A549 (cell line): ENCODE measurements around the gene PSMB4. TPM values are rescaled to one million over a fixed set of nuclear protein-coding genes. Genes with fewer than 3 reads are reported as not detected.
"Not testable (repeated sequence)": the region's sequence is repeated elsewhere in the genome, so short reads cannot be mapped to it uniquely, and the experiment has no call there.

Source experiments
- ATAC-seq, 2 experiments: fragments of 200-7000 bp in 1 of 2; fragments of >200 bp in 1 of 2; cut with Nextera tagmentation in 1 of 2; cut with Tn5 transposase in 1 of 2; 3 replicates each; pipeline versions ENCODE4 v1.8.0 to v1.9.1; 2018 to 2020; ENCODE audit warnings: mild to moderate bottlenecking in 1 of 2, moderate library complexity in 1 of 2
- CTCF ChIA-PET: fragments of 300-600 bp; sonication (Branson Sonifier 250); formaldehyde crosslinking; extraction: SDS; loops from one replicate; lab custom pipeline; 2021; ENCODE audit warnings: antibody characterized with exemption, inconsistent platforms; lab: Yijun Ruan, JAX
- POLR2A ChIA-PET: fragments of 350-600 bp; formaldehyde crosslinking; extraction: SDS; loops from one replicate; lab custom pipeline; 2021; ENCODE audit warnings: antibody characterized with exemption, inconsistent platforms; lab: Yijun Ruan, JAX
- DNase-seq, 2 experiments: peaks; one replicate each; pipeline versions ENCODE4 v3.0.0 to v3.0.0-alpha.2; 2011 to 2016; ENCODE audit warnings: low read depth in 1 of 2, low spot score in 1 of 2
- FAIRE-seq: peaks from 2 replicates; lab custom pipeline; 2011; peaks lifted over from hg19 to GRCh38; lab: Jason Lieb, UNC
- H3K27ac ChIP-seq, 2 experiments: fragments of >200 bp; sonication (Bioruptor Twin); formaldehyde crosslinking; 3 replicates each; pipeline ENCODE4 v1.5.1; 2016 to 2017
- H3K4me1 ChIP-seq: fragments of >200 bp; sonication (Bioruptor Twin); formaldehyde crosslinking; 3 replicates; pipeline ENCODE4 v1.6.1; 2016
- H3K4me2 ChIP-seq: fragments of >200 bp; sonication (Bioruptor Twin); formaldehyde crosslinking; 3 replicates; pipeline ENCODE4 v1.6.1; 2016
- H3K4me3 ChIP-seq: fragments of >200 bp; sonication (Bioruptor Twin); formaldehyde crosslinking; 3 replicates; pipeline ENCODE4 v1.5.1; 2016
- H3K9me3 ChIP-seq: fragments of >200 bp; sonication (Bioruptor Twin); formaldehyde crosslinking; 3 replicates; pipeline ENCODE4 v1.6.1; 2016
- CEBPB ChIP-seq, 2 experiments: fragments of >200 bp in 1 of 2; sonication (Bioruptor Twin) in 1 of 2; formaldehyde crosslinking in 1 of 2; IDR thresholded peaks; 2 replicates each; pipeline ENCODE4 v1.6.1; 2012 to 2016
- CHD2 ChIP-seq: fragments of 150-350 bp; IDR thresholded peaks from 2 replicates; pipeline ENCODE4 v1.6.1; 2014; ENCODE audit warnings: low read length; ENCODE audit not compliant: partially characterized antibody
- CHD4 ChIP-seq: fragments of 200-600 bp; sonication (generic); IDR thresholded peaks from 2 replicates; pipeline ENCODE4 v1.6.1; 2016; ENCODE audit warnings: antibody characterized with exemption, mild to moderate bottlenecking, borderline replicate concordance
- HEYL ChIP-seq: fragments of 250-450 bp; sonication (Bioruptor Pico); IDR thresholded peaks from 2 replicates; pipeline ENCODE4 v1.8.0; 2021; ENCODE audit warnings: mild to moderate bottlenecking, moderate library complexity
- JUN ChIP-seq, 2 experiments: fragments of >200 bp; sonication (Bioruptor Twin); formaldehyde crosslinking; IDR thresholded peaks; 2 replicates in 1 of 2; 3 replicates in 1 of 2; pipeline ENCODE4 v1.6.1; 2016 to 2017
- KDM5A ChIP-seq: fragments of 200-600 bp; sonication (generic); IDR thresholded peaks from 2 replicates; pipeline ENCODE4 v1.6.1; 2016; ENCODE audit warnings: antibody characterized with exemption, mild to moderate bottlenecking
- MAFK ChIP-seq: fragments of 450-650 bp; IDR thresholded peaks from 2 replicates; pipeline ENCODE4 v1.6.1; 2014; ENCODE audit not compliant: partially characterized antibody
- MYC ChIP-seq: IDR thresholded peaks from 2 replicates; pipeline ENCODE4 v1.6.1; 2012; ENCODE audit warnings: mild to moderate bottlenecking, inconsistent platforms, low read length, improper control_type of control experiment, borderline replicate concordance
- PHF8 ChIP-seq: fragments of 200-600 bp; sonication (generic); IDR thresholded peaks from 2 replicates; pipeline ENCODE4 v1.6.1; 2016; ENCODE audit warnings: low read depth, mild to moderate bottlenecking, antibody characterized with exemption, moderate library complexity, borderline replicate concordance
- POLR2A ChIP-seq: IDR thresholded peaks from 2 replicates; pipeline ENCODE4 v1.6.1; 2012; ENCODE audit warnings: mild to moderate bottlenecking, low read length
- RAD21 ChIP-seq, 2 experiments: fragments of >200 bp in 1 of 2; sonication (Bioruptor Twin) in 1 of 2; formaldehyde crosslinking in 1 of 2; IDR thresholded peaks in 1 of 2; conservative IDR thresholded peaks in 1 of 2; 2 replicates in 1 of 2; 3 replicates in 1 of 2; pipeline ENCODE4 v1.6.1; 2012 to 2018; ENCODE audit warnings: inconsistent platforms in 1 of 2
- RCOR1 ChIP-seq: fragments of 150-350 bp; IDR thresholded peaks from 2 replicates; pipeline ENCODE4 v1.6.1; 2014; ENCODE audit warnings: antibody characterized with exemption, low read length, low read depth
- RFX5 ChIP-seq: fragments of 450-650 bp; IDR thresholded peaks from 2 replicates; pipeline ENCODE4 v1.7.1; 2014; ENCODE audit warnings: antibody characterized with exemption, mild to moderate bottlenecking, moderate library complexity
- SMC3 ChIP-seq: fragments of >200 bp; sonication (Bioruptor Twin); formaldehyde crosslinking; IDR thresholded peaks from 3 replicates; pipeline ENCODE4 v1.6.1; 2018; ENCODE audit warnings: inconsistent platforms
- TFCP2L1 ChIP-seq: fragments of 250-450 bp; sonication (Bioruptor Pico); IDR thresholded peaks from 2 replicates; pipeline ENCODE4 v1.5.0; 2021; ENCODE audit warnings: mild to moderate bottlenecking
- WGBS: methylation state at CpG from one replicate; pipeline ENCODE4 v1.1.6; 2017; ENCODE audit errors: missing lambda C conversion rate; 5-methylcytosine and 5-hydroxymethylcytosine counted together
- polyA minus RNA-seq: library from RNA; depleted of rRNA, polyadenylated mRNA; stranded (reverse); fragments of >200 nt; gene quantifications from 2 replicates; pipeline ENCODE4 v1.2.3, GENCODE V29; 2011; rRNA and poly(A)+ RNA removed
- polyA plus RNA-seq, 4 experiments: library from polyadenylated mRNA; depleted of rRNA in 3 of 4; stranded (reverse); fragments of >200 nt; fragmentation: RNase III in 1 of 4; extraction: RNeasy Plus Mini Kit Qiagen cat#74134 plus additional on column Dnase treatment in 1 of 4; gene quantifications; 2 replicates in 3 of 4; 3 replicates in 1 of 4; pipeline ENCODE4 v1.2.3, GENCODE V29; 2011 to 2017
- TF ChIP-seq, protein P1 (sequence below): IDR thresholded peaks from 2 replicates; pipeline ENCODE4 v1.6.1; 2012
- TF ChIP-seq, protein P2 (sequence below): fragments of >200 bp; sonication (Bioruptor Twin); formaldehyde crosslinking; IDR thresholded peaks from 2 replicates; pipeline ENCODE4 v1.6.1; 2016
- TF ChIP-seq, protein P3 (sequence below): fragments of >200 bp; sonication (Bioruptor Twin); formaldehyde crosslinking; IDR thresholded peaks from 3 replicates; pipeline ENCODE4 v1.6.1; 2016
- TF ChIP-seq, protein P4 (sequence below): fragments of 250-450 bp; sonication (Bioruptor Pico); IDR thresholded peaks from 2 replicates; pipeline ENCODE4 v1.5.0; 2021; ENCODE audit warnings: mild to moderate bottlenecking, moderate library complexity, borderline replicate concordance
- TF ChIP-seq, protein P5 (sequence below): fragments of >200 bp; sonication (Bioruptor Twin); formaldehyde crosslinking; IDR thresholded peaks from 3 replicates; pipeline ENCODE4 v1.5.1; 2016
- TF ChIP-seq, protein P6 (sequence below): fragments of 200-600 bp; sonication (generic); IDR thresholded peaks from 2 replicates; pipeline ENCODE4 v1.6.1; 2016; ENCODE audit warnings: antibody characterized with exemption, mild to moderate bottlenecking, moderate library complexity

Gene PSMB4
- polyA plus RNA-seq (2011; rRNA removed) (405 and 431 TPM in 2 replicates), polyA plus RNA-seq (2017; fragmentation: RNase III; extraction: RNeasy Plus Mini Kit Qiagen cat#74134 plus additional on column Dnase treatment) (366 to 384 TPM (median 383 TPM) in 3 replicates), polyA minus RNA-seq (369 and 423 TPM in 2 replicates)
- 699 and 707 TPM in 2 replicates for polyA plus RNA-seq (2012; cell fraction: cytosol; rRNA removed)
- 555 and 703 TPM in 2 replicates for polyA plus RNA-seq (2012; cell fraction: nucleus; rRNA removed)

DNA sequence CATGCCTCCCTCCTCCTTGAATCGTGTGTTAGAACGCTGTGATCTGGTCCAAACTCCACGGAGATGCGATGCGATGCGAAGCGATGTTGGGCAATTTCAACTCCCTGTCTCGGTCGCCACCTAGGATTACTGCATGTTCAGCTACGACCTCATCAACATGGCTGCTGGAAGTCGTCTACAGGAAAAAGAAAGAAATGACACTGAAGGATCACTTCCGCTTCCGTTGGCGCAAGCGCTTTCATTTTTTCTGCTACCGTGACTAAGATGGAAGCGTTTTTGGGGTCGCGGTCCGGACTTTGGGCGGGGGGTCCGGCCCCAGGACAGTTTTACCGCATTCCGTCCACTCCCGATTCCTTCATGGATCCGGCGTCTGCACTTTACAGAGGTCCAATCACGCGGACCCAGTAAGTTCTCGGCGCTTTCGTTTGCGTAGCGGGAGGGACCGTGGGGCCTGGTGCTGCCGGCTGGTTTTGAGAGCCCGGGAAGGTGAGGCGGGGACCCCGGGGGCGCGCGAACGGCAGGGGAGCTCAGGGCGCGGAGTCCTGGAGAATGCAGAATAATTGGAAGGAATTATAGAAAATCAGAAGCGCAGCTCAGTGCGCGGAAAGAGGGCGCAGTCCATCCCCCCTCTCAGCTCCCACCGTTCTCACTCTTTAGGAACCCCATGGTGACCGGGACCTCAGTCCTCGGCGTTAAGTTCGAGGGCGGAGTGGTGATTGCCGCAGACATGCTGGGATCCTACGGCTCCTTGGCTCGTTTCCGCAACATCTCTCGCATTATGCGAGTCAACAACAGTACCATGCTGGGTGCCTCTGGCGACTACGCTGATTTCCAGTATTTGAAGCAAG is at the start of gene PSMB4:
Gene PSMB4, plus strand, starts transcription at position 250 of the 848 bp plus-strand sequence. Its CDS starts 15 bp downstream, at position 265.
- peak within 1 kb of the TSS; percentile 69 for H3K4me3 ChIP-seq
- CTCF ChIA-PET, result interaction anchor here (0.6 to 4.4 kb wide), 19 partner anchors 8 to 335 kb away, joined by 3 to 32 read pairs (median 4); partner anchors contain the start of genes RFX5 and SELENBP1
- peak; percentile 59 for FAIRE-seq
- peak; percentile 92 to 94 for ATAC-seq
- DNase-seq, result peak; percentile 88 to 95
- 2% methylated on average over 61 of the region's 63 CpGs for WGBS
- H3K9me3 ChIP-seq, result peaks cover 2% of the 10 kb centered on the region; the same call in 1 of the 3 replicates
- H3K27ac ChIP-seq, result peak within 1 kb of the TSS; percentile 84 to 95
- POLR2A ChIA-PET, result interaction anchor here (0.6 to 1.9 kb wide), 9 partner anchors 13 to 363 kb away, joined by 3 to 9 read pairs (median 3); partner anchors contain the start of genes MRPL9, PI4KB, PSMD4 and RFX5
- no peak for TF ChIP-seq CHD4
- TF ChIP-seq, protein P1, sequence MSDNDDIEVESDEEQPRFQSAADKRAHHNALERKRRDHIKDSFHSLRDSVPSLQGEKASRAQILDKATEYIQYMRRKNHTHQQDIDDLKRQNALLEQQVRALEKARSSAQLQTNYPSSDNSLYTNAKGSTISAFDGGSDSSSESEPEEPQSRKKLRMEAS, result peak; percentile 83
- TF ChIP-seq KDM5A, result peak; percentile 68
- TF ChIP-seq HEYL (CRISPR knock-in tag), result no peak
- TF ChIP-seq, protein P2, sequence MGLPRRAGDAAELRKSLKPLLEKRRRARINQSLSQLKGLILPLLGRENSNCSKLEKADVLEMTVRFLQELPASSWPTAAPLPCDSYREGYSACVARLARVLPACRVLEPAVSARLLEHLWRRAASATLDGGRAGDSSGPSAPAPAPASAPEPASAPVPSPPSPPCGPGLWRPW, result no peak
- TF ChIP-seq TFCP2L1 (CRISPR knock-in tag), result no peak
- TF ChIP-seq PHF8, result peak; percentile 95
- TF ChIP-seq CHD2, result no peak
- peak; percentile 50; the same call in 1 of the 2 replicates for TF ChIP-seq MYC
- TF ChIP-seq, protein P3, sequence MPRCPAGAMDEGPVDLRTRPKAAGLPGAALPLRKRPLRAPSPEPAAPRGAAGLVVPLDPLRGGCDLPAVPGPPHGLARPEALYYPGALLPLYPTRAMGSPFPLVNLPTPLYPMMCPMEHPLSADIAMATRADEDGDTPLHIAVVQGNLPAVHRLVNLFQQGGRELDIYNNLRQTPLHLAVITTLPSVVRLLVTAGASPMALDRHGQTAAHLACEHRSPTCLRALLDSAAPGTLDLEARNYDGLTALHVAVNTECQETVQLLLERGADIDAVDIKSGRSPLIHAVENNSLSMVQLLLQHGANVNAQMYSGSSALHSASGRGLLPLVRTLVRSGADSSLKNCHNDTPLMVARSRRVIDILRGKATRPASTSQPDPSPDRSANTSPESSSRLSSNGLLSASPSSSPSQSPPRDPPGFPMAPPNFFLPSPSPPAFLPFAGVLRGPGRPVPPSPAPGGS, result peak; percentile 66; the same call in 1 of the 3 replicates
- peak; percentile 57 to 58 for TF ChIP-seq RAD21 (conservative IDR thresholded peaks at IDR 0.05 in 1 of 2, IDR thresholded peaks at IDR 0.05 in 1 of 2)
- 0 out of 2 replicates have a peak, but pooled peaks have one; percentile 30 for TF ChIP-seq RCOR1
- TF ChIP-seq JUN (IDR thresholded peaks at IDR 0.05), result peak; percentile 79 to 89; a peak in 4 of 5 replicates
- TF ChIP-seq, protein P4, sequence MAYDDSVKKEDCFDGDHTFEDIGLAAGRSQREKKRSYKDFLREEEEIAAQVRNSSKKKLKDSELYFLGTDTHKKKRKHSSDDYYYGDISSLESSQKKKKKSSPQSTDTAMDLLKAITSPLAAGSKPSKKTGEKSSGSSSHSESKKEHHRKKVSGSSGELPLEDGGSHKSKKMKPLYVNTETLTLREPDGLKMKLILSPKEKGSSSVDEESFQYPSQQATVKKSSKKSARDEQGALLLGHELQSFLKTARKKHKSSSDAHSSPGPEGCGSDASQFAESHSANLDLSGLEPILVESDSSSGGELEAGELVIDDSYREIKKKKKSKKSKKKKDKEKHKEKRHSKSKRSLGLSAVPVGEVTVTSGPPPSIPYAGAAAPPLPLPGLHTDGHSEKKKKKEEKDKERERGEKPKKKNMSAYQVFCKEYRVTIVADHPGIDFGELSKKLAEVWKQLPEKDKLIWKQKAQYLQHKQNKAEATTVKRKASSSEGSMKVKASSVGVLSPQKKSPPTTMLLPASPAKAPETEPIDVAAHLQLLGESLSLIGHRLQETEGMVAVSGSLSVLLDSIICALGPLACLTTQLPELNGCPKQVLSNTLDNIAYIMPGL (CRISPR knock-in tag), result 0 out of 2 replicates have a peak, but pooled peaks have one; percentile 14
- TF ChIP-seq MAFK, result peak; percentile 18
- TF ChIP-seq, protein P5, sequence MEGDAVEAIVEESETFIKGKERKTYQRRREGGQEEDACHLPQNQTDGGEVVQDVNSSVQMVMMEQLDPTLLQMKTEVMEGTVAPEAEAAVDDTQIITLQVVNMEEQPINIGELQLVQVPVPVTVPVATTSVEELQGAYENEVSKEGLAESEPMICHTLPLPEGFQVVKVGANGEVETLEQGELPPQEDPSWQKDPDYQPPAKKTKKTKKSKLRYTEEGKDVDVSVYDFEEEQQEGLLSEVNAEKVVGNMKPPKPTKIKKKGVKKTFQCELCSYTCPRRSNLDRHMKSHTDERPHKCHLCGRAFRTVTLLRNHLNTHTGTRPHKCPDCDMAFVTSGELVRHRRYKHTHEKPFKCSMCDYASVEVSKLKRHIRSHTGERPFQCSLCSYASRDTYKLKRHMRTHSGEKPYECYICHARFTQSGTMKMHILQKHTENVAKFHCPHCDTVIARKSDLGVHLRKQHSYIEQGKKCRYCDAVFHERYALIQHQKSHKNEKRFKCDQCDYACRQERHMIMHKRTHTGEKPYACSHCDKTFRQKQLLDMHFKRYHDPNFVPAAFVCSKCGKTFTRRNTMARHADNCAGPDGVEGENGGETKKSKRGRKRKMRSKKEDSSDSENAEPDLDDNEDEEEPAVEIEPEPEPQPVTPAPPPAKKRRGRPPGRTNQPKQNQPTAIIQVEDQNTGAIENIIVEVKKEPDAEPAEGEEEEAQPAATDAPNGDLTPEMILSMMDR, result peak; percentile 40
- TF ChIP-seq, protein P6, sequence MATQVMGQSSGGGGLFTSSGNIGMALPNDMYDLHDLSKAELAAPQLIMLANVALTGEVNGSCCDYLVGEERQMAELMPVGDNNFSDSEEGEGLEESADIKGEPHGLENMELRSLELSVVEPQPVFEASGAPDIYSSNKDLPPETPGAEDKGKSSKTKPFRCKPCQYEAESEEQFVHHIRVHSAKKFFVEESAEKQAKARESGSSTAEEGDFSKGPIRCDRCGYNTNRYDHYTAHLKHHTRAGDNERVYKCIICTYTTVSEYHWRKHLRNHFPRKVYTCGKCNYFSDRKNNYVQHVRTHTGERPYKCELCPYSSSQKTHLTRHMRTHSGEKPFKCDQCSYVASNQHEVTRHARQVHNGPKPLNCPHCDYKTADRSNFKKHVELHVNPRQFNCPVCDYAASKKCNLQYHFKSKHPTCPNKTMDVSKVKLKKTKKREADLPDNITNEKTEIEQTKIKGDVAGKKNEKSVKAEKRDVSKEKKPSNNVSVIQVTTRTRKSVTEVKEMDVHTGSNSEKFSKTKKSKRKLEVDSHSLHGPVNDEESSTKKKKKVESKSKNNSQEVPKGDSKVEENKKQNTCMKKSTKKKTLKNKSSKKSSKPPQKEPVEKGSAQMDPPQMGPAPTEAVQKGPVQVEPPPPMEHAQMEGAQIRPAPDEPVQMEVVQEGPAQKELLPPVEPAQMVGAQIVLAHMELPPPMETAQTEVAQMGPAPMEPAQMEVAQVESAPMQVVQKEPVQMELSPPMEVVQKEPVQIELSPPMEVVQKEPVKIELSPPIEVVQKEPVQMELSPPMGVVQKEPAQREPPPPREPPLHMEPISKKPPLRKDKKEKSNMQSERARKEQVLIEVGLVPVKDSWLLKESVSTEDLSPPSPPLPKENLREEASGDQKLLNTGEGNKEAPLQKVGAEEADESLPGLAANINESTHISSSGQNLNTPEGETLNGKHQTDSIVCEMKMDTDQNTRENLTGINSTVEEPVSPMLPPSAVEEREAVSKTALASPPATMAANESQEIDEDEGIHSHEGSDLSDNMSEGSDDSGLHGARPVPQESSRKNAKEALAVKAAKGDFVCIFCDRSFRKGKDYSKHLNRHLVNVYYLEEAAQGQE, result no peak
- peak; percentile 49 to 91; a peak in 2 of 4 replicates for TF ChIP-seq CEBPB (IDR thresholded peaks at IDR 0.05)
- peak; percentile 48; the same call in 2 of the 3 replicates for TF ChIP-seq SMC3
- peak; percentile 54; the same call in 1 of the 2 replicates for TF ChIP-seq RFX5
- peak; percentile 48 for TF ChIP-seq POLR2A
- H3K4me2 ChIP-seq, result peak within 1 kb of the TSS; percentile 92
- H3K4me1 ChIP-seq, result peaks cover 16% of the 10 kb centered on the region

DNA sequence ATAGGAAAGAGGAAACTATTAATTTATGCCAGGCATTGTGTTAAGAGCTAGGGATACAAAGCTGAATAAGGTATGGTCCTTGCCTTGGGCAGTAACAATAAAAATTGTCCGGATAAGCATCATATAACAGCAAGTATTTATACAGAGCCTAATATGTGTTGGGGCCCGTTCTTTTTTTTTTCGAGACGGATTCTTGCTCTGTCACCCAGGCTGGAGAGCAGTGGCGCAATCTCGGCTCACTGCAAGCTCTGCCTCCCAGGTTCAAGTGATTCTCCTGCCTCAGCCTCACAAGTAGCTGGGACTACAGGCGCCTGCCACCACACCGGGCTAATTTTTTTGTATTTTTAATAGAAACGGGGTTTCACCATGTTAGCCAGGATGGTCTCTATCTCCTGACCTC is 49.0 kb upstream of the PSMB4 start:
- ATAC-seq, DNase-seq: not testable (repeated sequence)
- POLR2A ChIA-PET, result interaction anchor here (1.0 kb wide), 1 partner anchor 23 kb away, joined by 4 read pairs; the partner anchor contains the start of gene PI4KB

More for the DNA sequence above, 49.0 kb upstream of the PSMB4 start:
- WGBS, result 75% methylated on average over 9 of the region's 9 CpGs
- H3K4me2 ChIP-seq, FAIRE-seq, H3K9me3 ChIP-seq, H3K4me3 ChIP-seq, H3K27ac ChIP-seq: not testable (repeated sequence)
- H3K4me1 ChIP-seq, result peaks cover 16% of the 10 kb centered on the region
- CTCF ChIA-PET, result interaction anchor here (1.1 to 14.4 kb wide), 4 partner anchors 9 to 50 kb away, joined by 3 to 108 read pairs (median 7); partner anchors contain the start of genes PSMB4 and SELENBP1
